Duodenal mucosa (tissue), 2 donors: Measurements from ENCODE around the gene MYBPH.

ENCODE experiments used
- H3K27ac ChIP-seq: one replicate; pipeline ENCODE4 v1.7.0; 2013; ENCODE audit warnings: low read depth, low read length
- H3K27me3 ChIP-seq, 2 donors: one replicate each; pipeline ENCODE4 v1.7.0; 2013; ENCODE audit warnings: low read length in 2 of 2, control low read depth in 1 of 2; ENCODE audit not compliant: insufficient read depth in 2 of 2, control insufficient read depth in 1 of 2
- H3K36me3 ChIP-seq, 2 donors: one replicate each; pipeline ENCODE4 v1.7.0; 2013; ENCODE audit warnings: low read length in 2 of 2, control low read depth in 1 of 2; ENCODE audit not compliant: insufficient read depth in 2 of 2, control insufficient read depth in 1 of 2
- H3K4me1 ChIP-seq, 2 donors: one replicate each; pipeline ENCODE4 v1.7.0; 2013; ENCODE audit warnings: low read length in 2 of 2, control low read depth in 1 of 2; ENCODE audit not compliant: insufficient read depth in 2 of 2, control insufficient read depth in 1 of 2
- H3K4me3 ChIP-seq, 2 donors: one replicate each; pipeline ENCODE4 v1.7.0; 2013; ENCODE audit warnings: low read length in 2 of 2, low read depth in 1 of 2
- H3K9ac ChIP-seq, 2 donors: one replicate each; pipeline ENCODE4 v1.7.0; 2013; ENCODE audit warnings: low read length in 2 of 2, low read depth in 1 of 2
- H3K9me3 ChIP-seq, 2 donors: one replicate each; pipeline ENCODE4 v1.7.0; 2013; ENCODE audit warnings: low read length in 2 of 2, control low read depth in 1 of 2; ENCODE audit not compliant: control insufficient read depth in 1 of 2

The MYBPH gene

DNA sequence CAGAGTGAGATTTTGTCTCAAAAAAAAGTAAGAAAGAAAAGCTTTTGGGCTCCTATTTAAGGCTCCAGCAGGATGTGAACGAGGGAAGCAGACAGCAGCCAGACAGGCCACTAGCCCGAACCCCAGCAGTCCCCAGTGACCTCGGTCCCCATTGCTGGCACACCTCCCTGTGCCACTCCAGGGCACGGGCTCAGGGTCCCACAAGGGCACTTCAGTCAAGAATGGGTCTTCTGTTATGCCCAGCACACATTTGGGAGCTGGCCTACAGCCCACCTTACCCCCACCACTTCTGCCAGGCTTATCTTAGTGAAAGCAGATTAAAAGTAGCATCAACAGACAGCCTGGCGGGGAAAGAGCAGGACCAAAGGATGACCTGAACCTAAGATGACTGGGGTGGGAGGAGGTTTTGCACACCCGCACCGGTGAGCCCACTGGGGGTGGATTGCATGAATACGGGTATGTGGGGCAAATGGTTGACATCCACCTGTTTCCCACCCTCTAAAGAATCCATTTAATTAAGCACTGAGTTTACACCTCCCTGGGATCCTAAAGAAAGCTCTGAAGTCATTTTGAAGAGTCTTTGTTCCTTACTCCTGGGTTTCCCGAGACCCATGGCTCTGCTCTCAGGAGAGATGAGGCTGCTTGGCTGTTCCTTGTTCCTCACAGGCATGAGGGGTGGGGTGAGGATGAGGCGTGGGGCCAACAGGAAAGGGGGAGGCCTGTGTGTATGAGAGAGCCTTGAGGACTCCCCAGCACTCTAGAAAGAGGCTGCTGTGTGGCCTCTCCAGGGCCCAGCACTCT, 6.2 kb upstream of the MYBPH start:
- Histone ChIP-seq H3K4me3 (no peak overlapping the region), H3K9me3 (no peaks in the 10 kb centered on the region), H3K36me3 (no peaks in the 10 kb centered on the region), H3K4me1 (peaks cover 0 to 3% of the 10 kb centered on the region in 2 donors), H3K9ac (no peak overlapping the region), H3K27me3 (no peaks in the 10 kb centered on the region), H3K27ac (no peak overlapping the region)

DNA sequence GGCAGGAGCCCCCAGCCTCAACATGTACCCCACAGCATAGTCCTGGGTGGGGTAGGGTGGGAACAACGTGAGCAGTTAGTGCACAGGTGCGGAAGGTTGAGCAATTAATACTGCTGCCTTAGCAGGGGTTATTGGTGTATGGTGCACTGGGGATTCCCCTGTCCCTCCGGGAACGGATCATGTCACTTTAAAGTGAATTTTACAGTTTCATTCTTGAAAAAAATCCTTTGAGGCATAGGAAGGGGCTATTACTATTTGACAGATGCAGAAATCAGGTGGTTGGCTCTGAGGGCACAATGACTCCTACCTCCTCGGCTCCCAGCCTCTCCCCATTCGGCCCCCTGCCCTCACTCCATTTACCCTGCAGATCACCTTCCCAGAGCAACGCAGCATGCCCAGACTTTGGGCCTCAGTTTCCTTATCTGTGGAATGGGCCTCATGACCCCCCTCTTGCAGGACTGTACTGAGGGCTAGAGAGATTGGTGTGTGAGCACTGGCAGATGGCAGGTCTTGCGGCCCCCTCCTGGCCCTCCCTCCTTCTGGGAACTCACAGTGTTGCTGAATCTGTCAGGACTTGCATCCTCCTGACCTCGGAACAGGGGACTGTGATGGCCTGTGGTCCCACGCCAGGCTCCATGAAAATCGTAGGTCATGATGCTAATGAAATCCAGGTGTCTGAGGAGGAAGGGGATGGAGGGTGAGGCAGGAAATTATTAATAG, 5.1 kb upstream of the MYBPH start:
- Histone ChIP-seq H3K36me3 (no peaks in the 10 kb centered on the region), H3K27me3 (no peaks in the 10 kb centered on the region), H3K9ac (no peak overlapping the region), H3K9me3 (no peaks in the 10 kb centered on the region), H3K4me1 (peaks cover 0 to 3% of the 10 kb centered on the region in 2 donors), H3K27ac (no peak overlapping the region), H3K4me3 (no peak overlapping the region)

DNA sequence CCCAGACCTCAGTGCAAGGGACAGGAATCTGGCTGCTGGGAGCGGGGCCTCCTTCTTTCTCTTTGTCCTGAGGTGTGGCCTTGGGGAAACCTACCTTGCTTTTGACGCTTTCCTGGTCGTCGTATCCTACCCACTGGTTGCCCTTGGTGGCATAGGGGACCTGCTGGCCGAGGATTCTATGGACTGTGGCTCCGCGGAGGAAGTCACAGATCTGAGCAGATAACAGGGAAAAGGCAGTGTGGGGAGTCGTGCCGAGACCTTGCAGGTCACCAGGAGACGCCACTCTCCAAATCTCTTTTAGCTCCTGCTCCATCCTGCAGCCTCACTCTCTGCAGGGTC, 4.0 kb upstream of the MYBPH start:
- Histone ChIP-seq H3K9me3 (no peaks in the 10 kb centered on the region), H3K4me1 (peaks cover 0 to 3% of the 10 kb centered on the region in 2 donors), H3K4me3 (no peak overlapping the region), H3K27ac (no peak overlapping the region), H3K36me3 (no peaks in the 10 kb centered on the region), H3K27me3 (no peaks in the 10 kb centered on the region), H3K9ac (no peak overlapping the region)

- Histone ChIP-seq H3K9ac (no peak overlapping the region), H3K27me3 (no peaks in the 10 kb centered on the region), H3K4me3 (no peak overlapping the region), H3K27ac (no peak overlapping the region), H3K4me1 (peaks cover 0 to 3% of the 10 kb centered on the region in 2 donors), H3K36me3 (no peaks in the 10 kb centered on the region), H3K9me3 (no peaks in the 10 kb centered on the region)
Observed at GRCh38 chr1:203178821-203179666, 3.4 kb upstream of the MYBPH start.

DNA sequence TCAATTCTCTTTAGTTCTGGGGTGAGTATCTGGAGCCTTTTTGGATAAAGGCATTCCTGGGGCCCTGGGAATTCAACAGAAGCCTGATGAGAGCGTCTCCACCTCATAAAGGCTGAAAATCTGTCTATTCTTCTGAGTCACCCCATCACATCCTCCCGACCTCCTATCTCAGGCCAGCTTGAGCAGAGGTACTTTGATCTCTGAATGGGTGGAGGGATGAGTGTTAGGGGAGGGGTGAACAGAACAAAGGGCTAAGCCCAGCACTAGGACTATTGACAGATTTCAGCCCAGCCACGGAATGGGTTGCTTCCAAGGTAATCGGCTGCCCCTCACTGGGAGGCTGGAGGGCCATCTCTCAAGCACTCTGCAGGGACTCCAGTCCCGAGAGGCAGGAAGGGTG, 2.5 kb upstream of the MYBPH start:
- Histone ChIP-seq H3K27ac (no peak overlapping the region), H3K4me3 (no peak overlapping the region), H3K27me3 (no peaks in the 10 kb centered on the region), H3K4me1 (peaks cover 0 to 3% of the 10 kb centered on the region in 2 donors), H3K9me3 (no peaks in the 10 kb centered on the region), H3K9ac (no peak overlapping the region), H3K36me3 (no peaks in the 10 kb centered on the region)

GRCh38 chr1:203177470-203178039, 1.9 kb upstream of the MYBPH start:
- no peak overlapping the region for H3K9ac ChIP-seq
- no peaks in the 10 kb centered on the region for H3K9me3 ChIP-seq
- no peak overlapping the region for H3K27ac ChIP-seq
- no peaks in the 10 kb centered on the region for H3K27me3 ChIP-seq
- H3K36me3 ChIP-seq: no peaks in the 10 kb centered on the region
- no peak overlapping the region for H3K4me3 ChIP-seq
- H3K4me1 ChIP-seq: peaks cover 0 to 3% of the 10 kb centered on the region in 2 donors

DNA sequence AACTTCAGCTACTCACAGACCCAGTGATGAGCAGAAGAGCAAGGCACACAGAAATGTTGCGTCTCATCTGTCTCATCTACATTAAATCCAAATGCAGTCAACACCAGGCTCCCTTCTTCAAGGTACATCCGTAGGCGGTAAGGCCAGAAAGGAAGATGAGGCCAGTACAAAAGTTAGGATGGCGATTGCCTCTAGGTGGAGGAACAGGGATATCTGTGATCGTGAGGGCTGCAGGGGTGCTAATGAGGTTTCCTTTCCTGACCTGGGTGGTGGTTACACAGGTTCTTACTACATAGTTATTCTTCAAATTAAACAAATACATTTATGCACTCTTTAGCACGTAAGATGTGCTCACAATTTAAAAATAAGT, 1.4 kb upstream of the MYBPH start:
- H3K27me3 ChIP-seq: no peaks in the 10 kb centered on the region
- no peaks in the 10 kb centered on the region for H3K36me3 ChIP-seq
- H3K4me3 ChIP-seq: no peak overlapping the region
- H3K4me1 ChIP-seq: peaks cover 0 to 3% of the 10 kb centered on the region in 2 donors
- no peak overlapping the region for H3K27ac ChIP-seq
- H3K9me3 ChIP-seq: no peaks in the 10 kb centered on the region
- H3K9ac ChIP-seq: no peak overlapping the region

DNA sequence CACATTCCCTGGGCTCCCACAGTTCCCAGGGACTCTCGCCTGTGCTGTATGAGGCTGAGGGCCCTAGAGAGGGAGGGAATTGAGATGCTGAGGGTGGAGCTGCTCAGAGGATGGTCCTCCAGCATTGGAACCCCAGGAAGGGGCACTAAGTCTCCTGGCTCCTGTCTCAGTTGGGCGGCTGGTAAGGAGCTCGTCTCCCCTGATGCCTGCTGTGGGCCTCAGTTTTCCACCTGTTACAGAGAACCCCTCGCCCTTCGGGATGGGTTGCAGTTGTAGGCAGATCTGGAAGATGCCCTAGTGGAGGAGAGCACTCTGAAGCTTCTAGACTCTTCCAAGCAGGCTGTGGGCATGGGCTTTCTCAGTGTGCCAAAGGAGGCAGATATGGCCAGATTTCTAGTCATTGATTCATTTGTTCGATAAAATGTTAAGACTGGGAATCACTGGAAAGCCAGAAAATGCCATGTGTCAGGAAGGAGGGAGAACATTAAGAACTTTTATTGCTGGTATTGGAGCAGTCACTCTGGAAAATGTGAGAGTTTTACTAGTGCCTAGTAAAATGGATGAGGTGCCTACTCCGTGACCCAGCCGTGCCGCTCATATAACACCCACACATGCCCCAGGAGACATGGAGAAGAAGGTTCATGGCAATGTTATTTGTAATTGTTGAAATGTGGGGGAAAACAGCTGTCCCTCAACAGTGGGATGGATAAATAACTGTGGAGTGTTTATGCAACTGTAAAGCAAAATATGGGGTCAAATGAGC, 828 bp upstream of the MYBPH start:
- peaks cover 0 to 3% of the 10 kb centered on the region in 2 donors for H3K4me1 ChIP-seq
- H3K27me3 ChIP-seq: no peaks in the 10 kb centered on the region
- H3K9me3 ChIP-seq: no peaks in the 10 kb centered on the region
- no peak overlapping the region for H3K27ac ChIP-seq
- no peak overlapping the region for H3K4me3 ChIP-seq
- H3K36me3 ChIP-seq: no peaks in the 10 kb centered on the region
- H3K9ac ChIP-seq: no peak overlapping the region

GRCh38 chr1:203175827-203176241, 208 bp upstream of the MYBPH start:
- no peaks in the 10 kb centered on the region for H3K27me3 ChIP-seq
- no peak overlapping the region for H3K4me3 ChIP-seq
- H3K27ac ChIP-seq: no peak overlapping the region
- no peaks in the 10 kb centered on the region for H3K36me3 ChIP-seq
- peaks cover 0 to 3% of the 10 kb centered on the region in 2 donors for H3K4me1 ChIP-seq
- H3K9me3 ChIP-seq: no peaks in the 10 kb centered on the region
- H3K9ac ChIP-seq: no peak overlapping the region
